Testis (tissue), 2 donors: Measurements from ENCODE around the gene MAEA.

Experiments used
- POLR2A ChIP-seq: fragments of 450-650 bp; IDR thresholded peaks from one replicate; pipeline ENCODE4 v1.6.1; 2017; ENCODE audit warnings: antibody characterized with exemption, mild to moderate bottlenecking, moderate library complexity
- TF ChIP-seq, protein P1 (sequence below), 3 experiments: fragments of 450-650 bp in 2 of 3; fragments of 200-600 bp in 1 of 3; sonication (generic) in 1 of 3; IDR thresholded peaks; one replicate each; pipeline ENCODE4 v1.5.1; 2016 to 2019; ENCODE audit warnings: antibody characterized with exemption in 3 of 3, mild to moderate bottlenecking in 2 of 3, moderate library complexity in 1 of 3

DNA sequence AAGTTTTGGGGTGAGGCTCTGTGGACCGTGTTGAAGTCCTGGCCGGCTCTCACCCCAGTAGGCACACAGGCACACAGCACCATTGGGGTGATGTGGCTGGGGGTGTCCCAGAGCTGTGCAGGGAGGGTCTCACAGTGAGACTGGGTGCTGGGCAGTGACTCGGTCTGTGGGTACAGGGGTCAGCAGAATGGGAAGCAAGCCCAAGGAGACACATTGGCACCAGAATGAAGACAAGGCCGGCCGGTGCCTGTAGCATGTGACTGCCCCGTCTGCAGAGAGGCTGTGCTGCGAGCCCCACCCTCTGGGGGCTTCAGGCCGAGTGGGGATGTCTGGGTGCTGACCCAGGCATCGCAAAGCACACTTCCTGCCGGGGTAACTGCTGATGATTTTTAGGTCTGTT, 5.2 kb downstream of the MAEA start:
- no peak for TF ChIP-seq POLR2A
- TF ChIP-seq, protein P1, sequence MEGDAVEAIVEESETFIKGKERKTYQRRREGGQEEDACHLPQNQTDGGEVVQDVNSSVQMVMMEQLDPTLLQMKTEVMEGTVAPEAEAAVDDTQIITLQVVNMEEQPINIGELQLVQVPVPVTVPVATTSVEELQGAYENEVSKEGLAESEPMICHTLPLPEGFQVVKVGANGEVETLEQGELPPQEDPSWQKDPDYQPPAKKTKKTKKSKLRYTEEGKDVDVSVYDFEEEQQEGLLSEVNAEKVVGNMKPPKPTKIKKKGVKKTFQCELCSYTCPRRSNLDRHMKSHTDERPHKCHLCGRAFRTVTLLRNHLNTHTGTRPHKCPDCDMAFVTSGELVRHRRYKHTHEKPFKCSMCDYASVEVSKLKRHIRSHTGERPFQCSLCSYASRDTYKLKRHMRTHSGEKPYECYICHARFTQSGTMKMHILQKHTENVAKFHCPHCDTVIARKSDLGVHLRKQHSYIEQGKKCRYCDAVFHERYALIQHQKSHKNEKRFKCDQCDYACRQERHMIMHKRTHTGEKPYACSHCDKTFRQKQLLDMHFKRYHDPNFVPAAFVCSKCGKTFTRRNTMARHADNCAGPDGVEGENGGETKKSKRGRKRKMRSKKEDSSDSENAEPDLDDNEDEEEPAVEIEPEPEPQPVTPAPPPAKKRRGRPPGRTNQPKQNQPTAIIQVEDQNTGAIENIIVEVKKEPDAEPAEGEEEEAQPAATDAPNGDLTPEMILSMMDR (IDR thresholded peaks at IDR 0.05), result no peak
